Smooth muscle cell (in vitro differentiated cells): Measurements from ENCODE around the gene UBE2K. TPM values are rescaled to one million over a fixed set of nuclear protein-coding genes. Genes with fewer than 3 reads are reported as not detected.
"Not testable (repeated sequence)": the region's sequence is repeated elsewhere in the genome, so short reads cannot be mapped to it uniquely, and the experiment has no call there.

Source experiments
- DNase-seq: peaks from one replicate; lab custom pipeline; 2025; ENCODE audit not compliant: unreplicated experiment; lab: John Stamatoyannopoulos, UW
- H2AFZ ChIP-seq: fragments of 200-600 bp; sonication (generic); 2 replicates; pipeline ENCODE4 v1.6.0; 2016; ENCODE audit warnings: antibody characterized with exemption, low read depth, mild to moderate bottlenecking
- H3F3A ChIP-seq: fragments of 200-600 bp; sonication (generic); 2 replicates; pipeline ENCODE4 v1.6.0; 2017; ENCODE audit warnings: antibody characterized with exemption, low read depth
- H3K27ac ChIP-seq: fragments of 200-600 bp; sonication (generic); 2 replicates; pipeline ENCODE4 v1.5.1; 2016; ENCODE audit warnings: low read depth, mild to moderate bottlenecking
- H3K27me3 ChIP-seq: fragments of 200-600 bp; sonication (generic); 2 replicates; pipeline ENCODE4 v1.6.1; 2016; ENCODE audit warnings: low read depth, mild to moderate bottlenecking
- H3K36me3 ChIP-seq: fragments of 200-600 bp; sonication (generic); 2 replicates; pipeline ENCODE4 v1.5.1; 2016; ENCODE audit warnings: low read depth
- H3K4me1 ChIP-seq: fragments of 200-600 bp; sonication (generic); 2 replicates; pipeline ENCODE4 v1.5.1; 2016; ENCODE audit warnings: low read depth
- H3K4me2 ChIP-seq: fragments of 200-600 bp; sonication (generic); 2 replicates; pipeline ENCODE4 v1.6.0; 2016; ENCODE audit warnings: mild to moderate bottlenecking
- H3K4me3 ChIP-seq: fragments of 200-600 bp; sonication (generic); 2 replicates; pipeline ENCODE4 v1.5.1; 2016; ENCODE audit warnings: mild to moderate bottlenecking
- H3K79me2 ChIP-seq: fragments of 200-600 bp; sonication (generic); 2 replicates; pipeline ENCODE4 v1.6.0; 2016; ENCODE audit warnings: low read depth, mild to moderate bottlenecking
- H3K9ac ChIP-seq: fragments of 200-600 bp; sonication (generic); 2 replicates; pipeline ENCODE4 v1.6.0; 2016; ENCODE audit warnings: low read depth
- H3K9me3 ChIP-seq: fragments of 200-600 bp; sonication (generic); replicated peaks from 2 replicates; pipeline ENCODE4 v1.5.1; 2016; ENCODE audit warnings: low read depth
- H4K20me1 ChIP-seq: fragments of 200-600 bp; sonication (generic); 2 replicates; pipeline ENCODE4 v1.6.0; 2016; ENCODE audit warnings: low read depth
- CTCF ChIP-seq: fragments of 200-600 bp; sonication (generic); IDR thresholded peaks from 2 replicates; pipeline ENCODE4 v1.5.1; 2017; ENCODE audit warnings: borderline replicate concordance, mild to moderate bottlenecking, antibody characterized with exemption; ENCODE audit not compliant: insufficient read depth, poor library complexity, severe bottlenecking
- WGBS: methylation state at CpG from one replicate; pipeline ENCODE4 v1.1.7; 2016; ENCODE audit warnings: low lambda C conversion rate; 5-methylcytosine and 5-hydroxymethylcytosine counted together
- polyA plus RNA-seq: library from polyadenylated mRNA; unstranded; fragments of >200 nt; fragmentation: Nextera tagmentation; extraction: Ambion mirVana; gene quantifications from 2 replicates; pipeline ENCODE4 v1.2.1, GENCODE V29; 2016
- total RNA-seq: library from RNA; depleted of rRNA; stranded (reverse); fragments of >200 nt; gene quantifications from 2 replicates; pipeline ENCODE4 v1.2.3, GENCODE V29; 2014

UBE2K gene
- total and polyA plus RNA-seq, 2 experiments from 2014 or later, result 25.8 to 84.1 TPM

GRCh38 chr4:39792128-39792527, 94.2 kb downstream of the UBE2K start:
- TF ChIP-seq CTCF, result no peak
- H3K9ac ChIP-seq, result no peak overlapping the region
- H2AFZ ChIP-seq, result no peak overlapping the region
- no peak overlapping the region for H3K4me3 ChIP-seq
- 93% methylated on average over 5 of the region's 5 CpGs for WGBS
- no peaks in the 10 kb centered on the region for H3K79me2 ChIP-seq
- H3K4me1 ChIP-seq, result no peaks in the 10 kb centered on the region
- H3F3A ChIP-seq, result no peaks in the 10 kb centered on the region
- no peaks in the 10 kb centered on the region for H4K20me1 ChIP-seq
- H3K27ac ChIP-seq, result no peak overlapping the region
- H3K36me3 ChIP-seq, result no peaks in the 10 kb centered on the region
- H3K4me2 ChIP-seq, result no peak overlapping the region
- no peak for DNase-seq
- no peaks in the 10 kb centered on the region for H3K9me3 ChIP-seq
- no peaks in the 10 kb centered on the region for H3K27me3 ChIP-seq

- Histone ChIP-seq H3K4me1 (no peaks in the 10 kb centered on the region), H3K79me2 (no peaks in the 10 kb centered on the region), H2AFZ (no peak overlapping the region), H3K9me3 (no peaks in the 10 kb centered on the region), H3K27me3 (no peaks in the 10 kb centered on the region), H3K36me3 (no peaks in the 10 kb centered on the region), H3K27ac (no peak overlapping the region), H4K20me1 (no peaks in the 10 kb centered on the region), H3K9ac (no peak overlapping the region), H3F3A (no peaks in the 10 kb centered on the region), H3K4me2 (no peak overlapping the region), H3K4me3 (no peak overlapping the region)
- WGBS, result 92% methylated on average over 3 of the region's 3 CpGs
- TF ChIP-seq CTCF, result no peak
- no peak for DNase-seq
These were observed 94.6 kb downstream of the UBE2K start for GRCh38 chr4:39792529-39792928.

- H3K79me2 ChIP-seq, H3K27me3 ChIP-seq, H3K4me1 ChIP-seq, H3K9ac ChIP-seq, H3K36me3 ChIP-seq, H2AFZ ChIP-seq, H3K4me3 ChIP-seq, H3F3A ChIP-seq, H3K4me2 ChIP-seq, H3K9me3 ChIP-seq, H3K27ac ChIP-seq, DNase-seq, H4K20me1 ChIP-seq: not testable (repeated sequence)
- WGBS, result 96% methylated on average over 13 of the region's 13 CpGs
These were observed 95.0 kb downstream of the UBE2K start for GRCh38 chr4:39792976-39793375.

GRCh38 chr4:39802005-39802404, 104.1 kb downstream of the UBE2K start:
- Histone ChIP-seq H3K79me2 (no peaks in the 10 kb centered on the region), H4K20me1 (no peaks in the 10 kb centered on the region), H3K4me1 (no peaks in the 10 kb centered on the region), H3K27me3 (no peaks in the 10 kb centered on the region), H3K9me3 (no peaks in the 10 kb centered on the region), H3K27ac (no peak overlapping the region), H3F3A (no peaks in the 10 kb centered on the region), H3K36me3 (no peaks in the 10 kb centered on the region), H3K9ac (no peak overlapping the region), H3K4me2 (no peak overlapping the region), H3K4me3 (no peak overlapping the region), H2AFZ (no peak overlapping the region)
- no peak for TF ChIP-seq CTCF
- no peak for DNase-seq
- WGBS, result 91% methylated on average over 4 of the region's 4 CpGs
